Upper lobe of left lung (tissue), 4 donors: ENCODE results near the gene CAMK2G.

ENCODE experiments used
- CTCF ChIP-seq, 6 experiments: fragments of 450-650 bp in 4 of 6; fragments of 200-600 bp in 2 of 6; sonication (generic) in 2 of 6; IDR thresholded peaks; one replicate each; pipeline ENCODE4 v1.5.1; 2016 to 2019; ENCODE audit warnings: antibody characterized with exemption in 6 of 6
- POLR2A ChIP-seq, 4 donors: fragments of 450-650 bp; IDR thresholded peaks; one replicate each; pipeline ENCODE4 v1.5.1; 2016 to 2017; ENCODE audit warnings: antibody characterized with exemption in 4 of 4, mild to moderate bottlenecking in 2 of 4
- POLR2AphosphoS5 ChIP-seq, 2 donors: sonication (generic); formaldehyde crosslinking; IDR thresholded peaks; one replicate each; pipeline ENCODE4 v1.5.1; 2017; ENCODE audit warnings: antibody characterized with exemption in 2 of 2

GRCh38 chr10:73769396-73769795 lies 105.0 kb downstream of the CAMK2G start:
- TF ChIP-seq CTCF (IDR thresholded peaks at IDR 0.05) = no peak
- no peak for TF ChIP-seq POLR2A (IDR thresholded peaks at IDR 0.05)
- TF ChIP-seq POLR2AphosphoS5 (IDR thresholded peaks at IDR 0.05) = no peak
